ENCODE measurements around the gene GMDS. TPM values are rescaled to one million over a fixed set of nuclear protein-coding genes. Genes with fewer than 3 reads are reported as not detected.

The GMDS gene
- total and polyA plus RNA-seq, 7 donors = 2.8 to 6.6 (median 4.7) TPM

DNA sequence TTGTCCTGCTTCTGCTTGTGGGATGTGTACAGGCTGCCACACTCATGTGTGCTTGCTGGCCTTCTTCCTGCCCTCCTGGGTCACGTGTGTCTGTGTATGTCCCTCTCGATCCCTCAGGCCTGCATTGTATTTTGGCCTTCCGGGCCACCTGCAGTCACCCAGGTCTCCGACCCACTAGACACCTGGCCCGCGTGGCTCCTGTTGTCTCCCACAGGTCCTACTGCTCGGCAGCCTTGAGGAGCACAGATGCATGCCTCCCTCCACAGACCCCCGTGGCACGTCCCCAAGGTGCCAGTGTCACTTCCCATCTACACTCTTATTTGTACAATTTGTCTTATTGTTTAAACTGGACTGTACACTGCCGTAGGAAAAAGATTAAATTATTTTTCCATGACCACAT is 592.6 kb downstream of the GMDS start:
- intact Hi-C loops (cut with DNase I) = no loop called here
- Histone ChIP-seq H3K4me3 (no peak overlapping the region), H3K27ac (no peak overlapping the region), H3K4me1 (no peaks in the 10 kb centered on the region), H3K36me3 (ENCODE audit: insufficient read depth in 1 of 2, low read depth in 1 of 2) (no peaks in the 10 kb centered on the region), H3K9me3 (no peaks in the 10 kb centered on the region), H3K27me3 (ENCODE audit: insufficient read depth in 3 of 3, low read length in 2 of 3) (no peaks in the 10 kb centered on the region)
- WGBS, 3 donors = 92 to 93% (median 93%) methylated on average over 10 of the region's 10 CpGs
- ATAC-seq = no peak
- TF ChIP-seq CTCF (IDR thresholded peaks at IDR 0.05) = no peak
- DNase-seq = no peak

- TF ChIP-seq CTCF (IDR thresholded peaks at IDR 0.05) = no peak
- intact Hi-C loops (cut with DNase I) = no loop called here
- H3K27ac ChIP-seq = no peak overlapping the region
- no peaks in the 10 kb centered on the region for H3K9me3 ChIP-seq
- no peaks in the 10 kb centered on the region for H3K27me3 ChIP-seq (ENCODE audit: insufficient read depth in 3 of 3, low read length in 2 of 3)
- DNase-seq (no peak), ATAC-seq (no peak)
- H3K4me3 ChIP-seq = no peak overlapping the region
- H3K36me3 ChIP-seq (ENCODE audit: insufficient read depth in 1 of 2, low read depth in 1 of 2) = no peaks in the 10 kb centered on the region
- WGBS, 3 donors = 95 to 98% (median 96%) methylated on average over 3 of the region's 3 CpGs
- H3K4me1 ChIP-seq = no peaks in the 10 kb centered on the region
Measured at GRCh38 chr6:1651362-1651761, 594.0 kb downstream of the GMDS start.

GRCh38 chr6:1645466-1646185 is 599.8 kb downstream of the GMDS start:
- TF ChIP-seq CTCF (IDR thresholded peaks at IDR 0.05) = no peak
- no peak overlapping the region for H3K27ac ChIP-seq
- no peaks in the 10 kb centered on the region for H3K4me1 ChIP-seq
- DNase-seq (peak in 1 of 2 donors; percentile 24), ATAC-seq (no peak)
- intact Hi-C loops (cut with DNase I) = no loop called here
- 76 to 78% (median 76%) methylated on average over 14 of the region's 14 CpGs for WGBS, 3 donors
- no peaks in the 10 kb centered on the region for H3K27me3 ChIP-seq (ENCODE audit: insufficient read depth in 3 of 3, low read length in 2 of 3)
- H3K4me3 ChIP-seq = no peak overlapping the region
- H3K36me3 ChIP-seq (ENCODE audit: insufficient read depth in 1 of 2, low read depth in 1 of 2) = no peaks in the 10 kb centered on the region
- no peaks in the 10 kb centered on the region for H3K9me3 ChIP-seq

GRCh38 chr6:1644516-1645060 is 600.8 kb downstream of the GMDS start:
- Histone ChIP-seq H3K27ac (no peak overlapping the region), H3K27me3 (ENCODE audit: insufficient read depth in 3 of 3, low read length in 2 of 3) (no peaks in the 10 kb centered on the region), H3K4me3 (no peak overlapping the region), H3K36me3 (ENCODE audit: insufficient read depth in 1 of 2, low read depth in 1 of 2) (no peaks in the 10 kb centered on the region), H3K9me3 (no peaks in the 10 kb centered on the region), H3K4me1 (no peaks in the 10 kb centered on the region)
- WGBS, 3 donors = 79 to 84% (median 80%) methylated on average over 11 to 12 of the region's 12 CpGs
- intact Hi-C loops (cut with DNase I) = no loop called here
- no peak for TF ChIP-seq CTCF (IDR thresholded peaks at IDR 0.05)
- no peak for ATAC-seq
- no peak for DNase-seq

Data from psoas muscle (tissue), 8 donors.